AG10803 (cell line): ENCODE measurements around the gene TSPAN31.

Experiments used
- DNase-seq: peaks from one replicate; pipeline ENCODE4 v3.0.0; 2010; ENCODE audit warnings: low read depth
- H3K4me3 ChIP-seq: 2 replicates; pipeline ENCODE4 v1.5.1; 2011; ENCODE audit warnings: mild to moderate bottlenecking, low read length, control low read depth
- CTCF ChIP-seq: conservative IDR thresholded peaks from 2 replicates; pipeline ENCODE4 v1.5.1; 2011; ENCODE audit warnings: mild to moderate bottlenecking, low read length, control low read depth, inconsistent platforms

TSPAN31 gene

DNA sequence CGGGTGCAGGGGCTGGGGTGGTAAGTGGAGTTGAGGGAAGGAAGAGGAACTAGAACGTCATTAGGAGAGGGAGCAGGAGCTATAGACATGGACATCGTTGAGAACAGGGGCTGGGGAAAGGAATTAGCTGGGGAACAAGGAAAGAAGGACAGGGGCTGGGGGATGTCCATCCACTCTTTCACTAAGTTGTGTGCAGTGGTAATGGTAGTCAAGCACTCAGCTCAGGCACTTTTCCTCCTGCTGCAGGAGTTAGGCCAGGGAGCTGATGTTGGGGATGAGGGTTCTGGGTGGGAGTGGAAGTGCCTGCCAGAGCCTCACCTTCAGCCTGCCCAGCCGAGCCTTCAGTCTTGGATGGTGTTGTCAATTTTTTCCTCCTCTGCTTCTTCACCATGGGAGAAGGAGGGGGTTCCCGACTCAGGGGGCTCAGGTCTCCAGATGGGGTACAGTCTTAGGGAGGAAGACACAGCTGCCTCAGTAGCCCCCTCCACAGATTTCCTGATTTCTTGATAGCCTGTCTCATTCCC, 15.5 kb upstream of the TSPAN31 start:
- no peak for TF ChIP-seq CTCF
- no peak for DNase-seq
- H3K4me3 ChIP-seq: no peak overlapping the region

DNA sequence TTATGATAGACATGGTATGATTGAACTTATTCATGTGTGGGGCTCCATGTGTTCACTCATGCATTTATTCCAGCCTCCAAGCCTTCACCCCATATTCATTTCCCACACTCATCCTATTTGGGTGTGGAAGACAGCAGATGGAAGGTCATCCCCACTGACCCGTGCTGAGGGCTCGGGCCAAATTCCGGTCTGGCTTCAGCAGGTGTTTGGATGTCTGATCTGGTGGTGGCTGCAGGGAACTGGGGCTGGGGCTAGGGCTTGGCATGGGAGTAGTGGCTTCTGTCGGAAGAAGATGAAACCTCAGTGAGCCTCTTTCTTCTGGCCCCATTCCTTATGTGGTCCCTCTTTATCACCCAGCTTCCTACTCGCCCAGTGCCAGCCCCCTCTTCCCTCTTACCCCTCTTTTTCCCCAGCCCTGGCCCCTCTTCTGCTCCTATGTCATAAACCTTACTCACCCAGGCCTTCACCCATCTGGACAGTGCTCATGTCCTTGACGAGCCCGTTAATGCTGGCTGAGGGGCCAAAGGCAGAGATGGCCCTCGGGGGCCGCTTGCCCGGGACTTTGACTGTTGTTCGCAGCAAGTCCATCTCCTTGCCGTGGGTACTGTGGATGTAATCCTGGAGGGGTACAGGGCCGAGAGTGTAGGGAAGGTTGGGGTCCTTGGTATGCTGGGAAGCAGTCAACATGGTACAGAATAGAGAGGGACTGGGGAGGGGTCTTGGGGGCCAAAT, 14.3 kb upstream of the TSPAN31 start:
- DNase-seq: no peak
- TF ChIP-seq CTCF: no peak
- no peak overlapping the region for H3K4me3 ChIP-seq

GRCh38 chr12:57731411-57732080, 13.3 kb upstream of the TSPAN31 start:
- no peak for TF ChIP-seq CTCF

GRCh38 chr12:57732270-57732669, 12.6 kb upstream of the TSPAN31 start:
- no peak for TF ChIP-seq CTCF
- DNase-seq: no peak
- H3K4me3 ChIP-seq: no peak overlapping the region

More at GRCh38 chr12:57731411-57732080, 13.3 kb upstream of the TSPAN31 start:
- H3K4me3 ChIP-seq: no peak overlapping the region
- DNase-seq: no peak

GRCh38 chr12:57732726-57733593, 11.9 kb upstream of the TSPAN31 start:
- DNase-seq: no peak
- no peak overlapping the region for H3K4me3 ChIP-seq
- TF ChIP-seq CTCF: no peak

- no peak overlapping the region for H3K4me3 ChIP-seq
- TF ChIP-seq CTCF: no peak
- DNase-seq: no peak
These were observed 10.9 kb upstream of the TSPAN31 start for GRCh38 chr12:57733928-57734327.
